Stimulated activated naive CD8-positive, alpha-beta T cell treated with anti-CD3 and anti-CD28 coated beads, Interleukin-15, Interleukin-2, amounts not matched to agents 100 ng/mL and 50 ng/mL, for 24 hours (primary cell): ENCODE measurements around the gene ZMAT5.

ENCODE experiments used
- H3K27ac Mint-ChIP-seq: one replicate; pipeline ENCODE4 v1.8.0; 2021; ENCODE audit warnings: mild to moderate bottlenecking, mixed read lengths
- H3K27me3 Mint-ChIP-seq: one replicate; pipeline ENCODE4 v1.8.0; 2021; ENCODE audit warnings: mixed read lengths
- H3K36me3 Mint-ChIP-seq: one replicate; pipeline ENCODE4 v1.8.0; 2021; ENCODE audit warnings: low read depth, mixed read lengths
- H3K4me1 Mint-ChIP-seq: one replicate; pipeline ENCODE4 v1.8.0; 2021; ENCODE audit warnings: low read depth, mixed read lengths
- H3K4me3 Mint-ChIP-seq: one replicate; pipeline ENCODE4 v1.8.0; 2021; ENCODE audit warnings: mild to moderate bottlenecking, mixed read lengths
- H3K9me3 Mint-ChIP-seq: one replicate; pipeline ENCODE4 v1.8.0; 2021; ENCODE audit warnings: mixed read lengths

ZMAT5 gene

DNA sequence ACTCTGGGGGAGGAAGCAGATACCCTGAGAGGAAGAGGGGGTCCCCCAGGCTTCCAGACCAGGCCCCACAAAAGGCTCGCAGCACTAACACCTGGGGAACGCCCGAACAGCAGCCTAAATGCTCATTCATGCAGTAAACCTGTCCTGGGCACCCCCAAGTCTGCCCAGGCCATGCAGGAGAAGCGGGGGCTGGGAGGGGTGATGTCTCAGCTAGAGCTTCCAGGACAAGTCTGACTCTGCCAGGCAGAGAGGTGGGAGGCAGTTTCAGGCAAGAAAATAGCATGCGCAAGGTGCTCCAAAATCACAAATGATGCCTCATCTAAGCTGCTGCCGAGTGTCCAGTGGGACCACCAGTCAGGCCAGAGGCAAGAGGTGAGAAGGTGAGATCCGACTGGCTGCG is 32.4 kb downstream of the ZMAT5 start:
- Mint-ChIP-seq H3K27ac (no peak overlapping the region), H3K9me3 (no peaks in the 10 kb centered on the region), H3K4me3 (no peak overlapping the region), H3K36me3 (peaks cover 3% of the 10 kb centered on the region), H3K27me3 (no peaks in the 10 kb centered on the region), H3K4me1 (no peaks in the 10 kb centered on the region)

- Mint-ChIP-seq H3K4me3 (no peak overlapping the region), H3K27me3 (no peaks in the 10 kb centered on the region), H3K27ac (no peak overlapping the region), H3K36me3 (no peaks in the 10 kb centered on the region), H3K9me3 (no peaks in the 10 kb centered on the region), H3K4me1 (no peaks in the 10 kb centered on the region)
These were observed 33.2 kb downstream of the ZMAT5 start for GRCh38 chr22:29733362-29734201.

DNA sequence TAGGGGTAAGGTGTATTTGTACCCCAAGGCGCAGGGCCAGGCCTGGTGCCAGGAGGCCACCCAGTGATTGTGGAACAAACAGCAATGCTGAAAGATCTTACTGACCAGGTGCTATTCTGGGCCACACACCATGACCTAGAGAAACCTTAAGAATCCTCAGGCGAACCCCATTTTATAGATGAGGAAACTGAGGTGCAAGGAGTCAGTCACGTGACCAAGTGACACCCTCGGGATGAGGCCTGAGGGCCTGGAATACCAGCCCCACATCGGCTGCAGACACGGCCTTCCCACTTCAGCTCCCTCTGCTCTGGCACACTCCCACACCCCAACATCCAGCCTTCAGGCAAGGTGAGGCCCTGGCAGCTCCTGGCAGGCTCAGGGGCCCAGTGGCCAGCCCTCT is 33.9 kb downstream of the ZMAT5 start:
- Mint-ChIP-seq H3K4me1 (no peaks in the 10 kb centered on the region), H3K4me3 (no peak overlapping the region), H3K36me3 (no peaks in the 10 kb centered on the region), H3K27me3 (no peaks in the 10 kb centered on the region), H3K27ac (no peak overlapping the region), H3K9me3 (no peaks in the 10 kb centered on the region)

DNA sequence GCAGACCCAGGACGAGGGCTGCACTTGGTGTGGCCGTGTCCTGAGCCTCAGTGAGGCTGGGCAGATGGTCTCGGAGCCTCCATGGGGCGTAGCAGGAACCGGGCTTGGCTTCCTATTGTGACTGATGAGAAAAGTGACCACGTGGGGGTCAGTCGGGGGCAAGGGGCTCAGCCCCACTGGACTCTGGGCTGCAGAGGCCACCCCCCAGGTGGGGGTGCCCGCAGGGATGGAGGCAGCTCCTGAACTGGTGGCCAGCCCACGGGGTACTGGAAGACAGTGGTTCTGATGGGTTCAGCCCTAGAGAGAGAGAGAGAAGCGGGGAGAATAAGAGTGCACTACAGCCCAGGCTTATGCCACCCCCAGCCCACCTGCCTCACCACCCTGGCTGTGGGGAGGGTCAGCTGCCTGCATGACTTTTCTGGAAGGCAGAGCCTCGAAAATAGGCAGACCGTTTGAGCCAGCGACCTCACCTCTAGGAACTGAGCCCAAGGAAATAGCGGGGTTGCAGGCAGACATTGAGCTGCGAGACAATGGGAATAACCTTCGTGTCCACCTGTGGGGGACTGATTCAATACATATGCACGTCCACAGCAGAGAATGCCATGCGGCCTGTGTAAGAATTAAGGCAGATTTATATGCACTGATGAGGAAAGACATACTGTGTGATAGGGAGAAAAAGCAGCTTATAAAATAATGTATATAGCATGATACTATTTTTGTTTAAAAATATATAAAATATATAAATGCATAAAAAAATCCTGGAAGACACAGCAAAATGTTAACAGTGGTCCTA is 35.6 kb downstream of the ZMAT5 start:
- Mint-ChIP-seq H3K27me3 (no peaks in the 10 kb centered on the region), H3K4me3 (no peak overlapping the region), H3K9me3 (no peaks in the 10 kb centered on the region), H3K27ac (no peak overlapping the region), H3K4me1 (no peaks in the 10 kb centered on the region), H3K36me3 (no peaks in the 10 kb centered on the region)

DNA sequence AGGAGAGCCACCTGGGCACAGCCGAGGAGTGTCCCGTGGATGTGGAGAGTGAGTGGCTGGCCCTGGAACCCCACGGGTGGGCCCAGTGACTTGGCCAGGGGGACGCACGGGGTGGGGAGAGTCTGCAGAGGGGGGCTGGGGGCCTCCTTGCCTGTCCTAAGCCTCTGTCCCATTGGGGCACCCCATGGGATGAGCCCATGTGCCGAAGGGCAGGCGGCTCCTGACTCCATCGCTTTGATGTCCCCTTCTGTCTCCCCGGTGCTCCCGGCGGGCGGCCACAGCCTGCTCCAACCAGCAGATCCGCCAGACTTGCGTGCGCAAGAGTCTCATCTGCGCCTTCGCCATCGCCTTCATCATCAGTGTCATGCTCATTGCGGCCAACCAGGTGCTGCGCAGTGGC is 37.6 kb downstream of the ZMAT5 start:
- no peak overlapping the region for H3K27ac Mint-ChIP-seq

DNA sequence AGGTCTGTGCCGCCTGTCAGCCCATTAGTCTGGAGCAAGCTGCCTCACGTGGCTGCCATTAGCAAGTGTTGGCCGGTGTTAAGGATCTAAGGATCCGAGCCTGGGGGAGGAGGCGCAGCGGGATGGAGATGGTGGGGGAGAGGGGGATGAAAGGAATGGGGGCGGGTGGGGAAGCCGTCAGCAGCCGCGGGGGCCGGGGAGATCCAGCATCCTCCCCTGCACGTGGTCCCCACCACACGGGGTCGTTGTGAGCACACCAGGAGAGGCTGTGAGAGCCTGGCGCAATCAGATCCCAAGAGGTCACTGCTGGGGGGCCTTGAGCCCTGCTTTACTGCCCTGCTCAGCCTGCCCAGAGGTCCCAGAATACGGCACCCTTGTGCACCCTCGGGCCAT is 39.7 kb downstream of the ZMAT5 start:
- Mint-ChIP-seq H3K4me3 (no peak overlapping the region), H3K27ac (no peak overlapping the region), H3K4me1 (no peaks in the 10 kb centered on the region), H3K9me3 (no peaks in the 10 kb centered on the region), H3K36me3 (no peaks in the 10 kb centered on the region), H3K27me3 (no peaks in the 10 kb centered on the region)

More for the DNA sequence above, 37.6 kb downstream of the ZMAT5 start:
- H3K27me3 Mint-ChIP-seq = no peaks in the 10 kb centered on the region
- no peaks in the 10 kb centered on the region for H3K36me3 Mint-ChIP-seq
- H3K9me3 Mint-ChIP-seq = no peaks in the 10 kb centered on the region
- H3K4me1 Mint-ChIP-seq = no peaks in the 10 kb centered on the region
- no peak overlapping the region for H3K4me3 Mint-ChIP-seq

- H3K4me3 Mint-ChIP-seq = no peak overlapping the region
- H3K4me1 Mint-ChIP-seq = no peaks in the 10 kb centered on the region
- no peak overlapping the region for H3K27ac Mint-ChIP-seq
- H3K36me3 Mint-ChIP-seq = no peaks in the 10 kb centered on the region
- H3K27me3 Mint-ChIP-seq = peaks cover 3% of the 10 kb centered on the region
- H3K9me3 Mint-ChIP-seq = no peaks in the 10 kb centered on the region
These were observed 40.2 kb downstream of the ZMAT5 start for GRCh38 chr22:29726512-29727130.

GRCh38 chr22:29726106-29726505 is 40.7 kb downstream of the ZMAT5 start:
- Mint-ChIP-seq H3K4me1 (no peaks in the 10 kb centered on the region), H3K9me3 (no peaks in the 10 kb centered on the region)

DNA sequence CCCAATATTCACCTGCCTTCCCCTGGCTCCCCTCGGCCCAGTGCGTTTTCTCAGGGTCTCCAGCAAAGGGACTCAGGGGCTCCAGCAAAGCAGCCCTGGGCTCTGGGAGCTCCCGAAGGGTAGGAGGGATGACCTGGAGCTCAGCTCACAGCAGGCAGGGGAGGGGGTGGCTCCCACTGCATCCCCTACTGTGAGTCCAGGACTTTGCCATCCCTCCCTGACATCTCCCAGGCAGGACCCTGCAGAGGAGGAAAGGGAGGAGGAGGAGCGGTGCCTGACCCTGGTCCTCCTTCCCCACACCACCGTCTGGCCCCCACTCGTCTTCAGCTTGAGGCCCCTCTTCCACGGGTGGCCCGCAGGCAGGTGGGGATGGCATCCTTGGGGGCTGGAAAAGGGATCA is 42.0 kb downstream of the ZMAT5 start:
- H3K27me3 Mint-ChIP-seq = peaks cover 7% of the 10 kb centered on the region
- H3K36me3 Mint-ChIP-seq = no peaks in the 10 kb centered on the region
- no peaks in the 10 kb centered on the region for H3K4me1 Mint-ChIP-seq
- no peak overlapping the region for H3K27ac Mint-ChIP-seq
- no peak overlapping the region for H3K4me3 Mint-ChIP-seq
- H3K9me3 Mint-ChIP-seq = no peaks in the 10 kb centered on the region

More at GRCh38 chr22:29726106-29726505, 40.7 kb downstream of the ZMAT5 start:
- Mint-ChIP-seq H3K36me3 (no peaks in the 10 kb centered on the region), H3K27ac (no peak overlapping the region), H3K4me3 (no peak overlapping the region), H3K27me3 (peaks cover 7% of the 10 kb centered on the region)

DNA sequence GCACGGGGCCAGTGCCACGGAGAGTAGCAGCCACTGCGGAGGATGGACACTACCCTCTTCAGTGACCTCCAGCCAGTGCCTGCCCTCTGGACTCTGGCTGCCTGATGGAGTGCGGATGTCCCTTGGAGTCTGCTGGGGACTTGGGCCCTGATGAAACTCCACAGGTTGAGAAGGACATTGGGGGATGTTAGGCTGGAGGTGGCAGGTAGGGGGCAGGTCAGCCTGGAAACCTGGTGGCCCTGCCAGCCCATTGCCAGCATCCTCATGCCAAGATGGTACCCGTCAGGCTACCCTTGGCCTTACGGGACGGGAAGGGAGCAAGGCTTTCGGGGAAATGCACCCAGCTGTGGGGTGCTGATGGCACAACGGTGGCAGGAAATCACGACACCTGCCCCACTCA is 43.0 kb downstream of the ZMAT5 start:
- Mint-ChIP-seq H3K36me3 (no peaks in the 10 kb centered on the region), H3K4me3 (no peak overlapping the region), H3K9me3 (no peaks in the 10 kb centered on the region), H3K27ac (no peak overlapping the region), H3K27me3 (peaks cover 16% of the 10 kb centered on the region), H3K4me1 (no peaks in the 10 kb centered on the region)

DNA sequence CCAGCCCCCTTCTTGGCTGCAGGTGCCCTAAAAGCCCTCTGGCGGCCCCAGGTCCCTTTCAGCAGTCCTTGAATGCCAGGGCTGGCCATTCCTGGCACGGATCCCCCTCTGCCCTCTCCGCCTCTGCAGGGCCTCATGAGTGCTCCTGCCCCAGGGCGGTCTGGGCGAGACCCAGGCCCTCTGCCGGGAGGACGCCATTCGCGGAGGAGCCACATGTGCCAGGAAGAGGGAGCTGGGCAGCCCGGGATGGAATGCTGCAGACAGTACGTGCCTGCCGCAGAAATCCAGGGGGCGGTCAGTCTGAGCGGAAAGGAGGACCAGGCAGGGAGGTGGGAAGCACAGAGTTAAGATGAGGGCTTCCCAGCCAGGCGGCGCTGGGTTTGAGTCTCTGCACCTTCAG is 44.2 kb downstream of the ZMAT5 start:
- Mint-ChIP-seq H3K9me3 (no peaks in the 10 kb centered on the region), H3K27ac (no peak overlapping the region), H3K27me3 (peaks cover 23% of the 10 kb centered on the region), H3K4me1 (no peaks in the 10 kb centered on the region), H3K36me3 (no peaks in the 10 kb centered on the region), H3K4me3 (no peak overlapping the region)

GRCh38 chr22:29722151-29722550 is 44.7 kb downstream of the ZMAT5 start:
- H3K4me1 Mint-ChIP-seq = no peaks in the 10 kb centered on the region
- H3K4me3 Mint-ChIP-seq = no peak overlapping the region
- no peak overlapping the region for H3K27ac Mint-ChIP-seq
- H3K9me3 Mint-ChIP-seq = no peaks in the 10 kb centered on the region
- no peaks in the 10 kb centered on the region for H3K36me3 Mint-ChIP-seq
- H3K27me3 Mint-ChIP-seq = peaks cover 26% of the 10 kb centered on the region

GRCh38 chr22:29720811-29721323 is 45.9 kb downstream of the ZMAT5 start:
- Mint-ChIP-seq H3K36me3 (no peaks in the 10 kb centered on the region), H3K9me3 (no peaks in the 10 kb centered on the region), H3K4me1 (no peaks in the 10 kb centered on the region), H3K27me3 (peaks cover 39% of the 10 kb centered on the region), H3K27ac (no peak overlapping the region), H3K4me3 (no peak overlapping the region)

- no peaks in the 10 kb centered on the region for H3K9me3 Mint-ChIP-seq
- no peaks in the 10 kb centered on the region for H3K36me3 Mint-ChIP-seq
- H3K4me3 Mint-ChIP-seq = no peak within 1 kb of the TSS
- H3K27me3 Mint-ChIP-seq = peaks cover 40% of the 10 kb centered on the region
- H3K4me1 Mint-ChIP-seq = no peaks in the 10 kb centered on the region
- H3K27ac Mint-ChIP-seq = no peak within 1 kb of the TSS
These were observed 46.7 kb downstream of the ZMAT5 start, which contains the start of gene CABP7 for GRCh38 chr22:29719899-29720645. Gene CABP7, plus strand, starts transcription at chr22:29720003. Its CDS starts 422 bp downstream, at chr22:29720425.
